GF-D8 (cell line): ENCODE data around the gene ICAM2.
"Not testable (repeated sequence)": the region's sequence is repeated elsewhere in the genome, so short reads cannot be mapped to it uniquely, and the experiment has no call there.

Source experiments
- DNase-seq: peaks from one replicate; lab custom pipeline; 2025; lab: John Stamatoyannopoulos, UW

ICAM2 gene

GRCh38 chr17:63997341-63998048 lies 22.9 kb downstream of the ICAM2 start:
- no peak for DNase-seq

GRCh38 chr17:63996430-63997182 lies 23.8 kb downstream of the ICAM2 start:
- no peak for DNase-seq

GRCh38 chr17:63995626-63996025 lies 24.8 kb downstream of the ICAM2 start:
- no peak for DNase-seq

- no peak for DNase-seq
Measured at GRCh38 chr17:63993368-63993985, 27.0 kb downstream of the ICAM2 start.

- DNase-seq, result no peak
Measured at GRCh38 chr17:63991611-63992010, 28.8 kb downstream of the ICAM2 start.

- DNase-seq, result no peak
Measured at GRCh38 chr17:63989622-63990345, 30.6 kb downstream of the ICAM2 start.

- no peak for DNase-seq
Measured at GRCh38 chr17:63988741-63989621, 31.5 kb downstream of the ICAM2 start.

- no peak for DNase-seq
Measured at GRCh38 chr17:63988127-63988478, 32.3 kb downstream of the ICAM2 start.

GRCh38 chr17:63987221-63988126 lies 33.0 kb downstream of the ICAM2 start:
- DNase-seq, result no peak

GRCh38 chr17:63986821-63987220 lies 33.6 kb downstream of the ICAM2 start:
- DNase-seq, result no peak

- DNase-seq, result no peak
Measured at GRCh38 chr17:63985387-63986140, 34.9 kb downstream of the ICAM2 start.

- DNase-seq, result no peak
Measured at GRCh38 chr17:63984651-63985386, 35.6 kb downstream of the ICAM2 start.

- no peak for DNase-seq
Measured at GRCh38 chr17:63984236-63984635, 36.2 kb downstream of the ICAM2 start.

GRCh38 chr17:63983320-63983719 lies 37.1 kb downstream of the ICAM2 start:
- DNase-seq, result peak; percentile 19

- DNase-seq, result not testable (repeated sequence)
Measured at GRCh38 chr17:63982641-63983040, 37.8 kb downstream of the ICAM2 start.

GRCh38 chr17:63978272-63979200 lies 41.9 kb downstream of the ICAM2 start:
- DNase-seq, result no peak

- DNase-seq, result no peak
Measured at GRCh38 chr17:63976702-63977101, 43.7 kb downstream of the ICAM2 start.

GRCh38 chr17:63975541-63976092 lies 44.8 kb downstream of the ICAM2 start:
- DNase-seq, result no peak
